Measurements from ENCODE around the gene ZMYND8.
"Not testable (repeated sequence)": the region's sequence is repeated elsewhere in the genome, so short reads cannot be mapped to it uniquely, and the experiment has no call there.

Gene ZMYND8

GRCh38 chr20:47370850-47371782, 14.6 kb upstream of the ZMYND8 start:
- DNase-seq: no peak

- no peak for DNase-seq
These were observed 13.7 kb upstream of the ZMYND8 start for GRCh38 chr20:47370214-47370613.

- no peak for DNase-seq
These were observed 11.8 kb upstream of the ZMYND8 start for GRCh38 chr20:47368301-47368700.

- DNase-seq: not testable (repeated sequence)
These were observed 9.8 kb upstream of the ZMYND8 start for GRCh38 chr20:47366301-47366700.

- DNase-seq: peak; percentile 94
These were observed 8.7 kb upstream of the ZMYND8 start for GRCh38 chr20:47365023-47365764.

- peak; percentile 72 for DNase-seq
These were observed 6.1 kb upstream of the ZMYND8 start for GRCh38 chr20:47362361-47363219.

- peak; percentile 79 for DNase-seq
These were observed 4.8 kb upstream of the ZMYND8 start for GRCh38 chr20:47361057-47361915.

- DNase-seq: peak; percentile 99
These were observed 4.0 kb upstream of the ZMYND8 start for GRCh38 chr20:47360297-47361056.

- peak; percentile 74 for DNase-seq
These were observed 3.2 kb upstream of the ZMYND8 start for GRCh38 chr20:47359530-47360296.

GRCh38 chr20:47358672-47359529, 2.4 kb upstream of the ZMYND8 start:
- DNase-seq: peak; percentile 91

- peak; percentile 61 for DNase-seq
These were observed 1.7 kb upstream of the ZMYND8 start for GRCh38 chr20:47358039-47358671.

- DNase-seq: peak; percentile 95
These were observed 968 bp upstream of the ZMYND8 start for GRCh38 chr20:47357296-47358038.

GRCh38 chr20:47356220-47356525, 326 bp downstream of the ZMYND8 start:
- no peak for DNase-seq

- DNase-seq: peak; percentile 68
These were observed 845 bp downstream of the ZMYND8 start for GRCh38 chr20:47355489-47356219.

GRCh38 chr20:47354714-47355488, 1.6 kb downstream of the ZMYND8 start:
- DNase-seq: peak; percentile 72

GRCh38 chr20:47354464-47354713, 2.1 kb downstream of the ZMYND8 start:
- no peak for DNase-seq

All from OCI-M1 (cell line).